Colonic mucosa (tissue), 4 donors: ENCODE results near the gene MRPS18B. TPM values are rescaled to one million over a fixed set of nuclear protein-coding genes. Genes with fewer than 3 reads are reported as not detected.

Source experiments
- DNase-seq: peaks from one replicate; pipeline ENCODE4 v3.0.0-alpha.2; 2020
- H3K27ac ChIP-seq: fragments of 200-600 bp; one replicate; pipeline ENCODE4 v1.8.0; 2021
- H3K27me3 ChIP-seq: fragments of 200-600 bp; one replicate; pipeline ENCODE4 v1.8.0; 2021
- H3K36me3 ChIP-seq: fragments of 200-600 bp; one replicate; pipeline ENCODE4 v1.8.0; 2021
- H3K4me1 ChIP-seq: fragments of 200-600 bp; one replicate; pipeline ENCODE4 v1.8.0; 2021; ENCODE audit warnings: mild to moderate bottlenecking
- H3K4me3 ChIP-seq: fragments of 200-600 bp; one replicate; pipeline ENCODE4 v1.8.0; 2021
- H3K9ac ChIP-seq, 2 donors: one replicate each; pipeline ENCODE4 v1.7.0; 2013; ENCODE audit warnings: control low read depth in 2 of 2, low read depth in 2 of 2, low read length in 2 of 2
- H3K9me3 ChIP-seq: fragments of 200-600 bp; one replicate; pipeline ENCODE4 v1.8.0; 2021
- CTCF ChIP-seq: fragments of 200-600 bp; IDR thresholded peaks from one replicate; pipeline ENCODE4 v1.8.0; 2022; ENCODE audit warnings: antibody characterized with exemption, mild to moderate bottlenecking
- intact Hi-C: fragments of 100-400 bp; cut with DNase I; formaldehyde crosslinking; loops from one replicate; pipeline ENCODE4 v1.14.1; 2022
- total RNA-seq, 2 donors: library from RNA; stranded (reverse); fragmentation: NEBNext Ultra II Directional in 1 of 2; extraction: Animal tissue kit (Norgen Biotek cat#: 25700) in 1 of 2; gene quantifications; one replicate each; pipeline ENCODE4 v1.2.1, GENCODE V29; 2021
- donor health status: healthy.
- donor health status: DM: no; HTN: no; CAD: no.
- donor health status: DM: no; HTN: no; CAD: no.

Gene MRPS18B
- total RNA-seq, 2 donors from 2014 or later, result 63.6 to 70.3 TPM

- no peak for DNase-seq
- intact Hi-C loops, result loop anchor here (5.0 kb wide), 1 partner anchor 117 kb away; no protein-coding TSS in a partner anchor
- TF ChIP-seq CTCF, result no peak
- Histone ChIP-seq H3K9me3 (no peaks in the 10 kb centered on the region), H3K9ac (no peak overlapping the region), H3K36me3 (peaks cover 16% of the 10 kb centered on the region), H3K27ac (no peak overlapping the region), H3K4me1 (no peaks in the 10 kb centered on the region), H3K4me3 (no peak overlapping the region), H3K27me3 (no peaks in the 10 kb centered on the region)
These were observed 18.6 kb upstream of the MRPS18B start for GRCh38 chr6:30598912-30599624.

- no peak for TF ChIP-seq CTCF
- DNase-seq, result no peak
- Histone ChIP-seq H3K9ac (no peak overlapping the region), H3K36me3 (peaks cover 23% of the 10 kb centered on the region), H3K27me3 (no peaks in the 10 kb centered on the region), H3K4me1 (no peaks in the 10 kb centered on the region), H3K27ac (no peak overlapping the region), H3K9me3 (no peaks in the 10 kb centered on the region), H3K4me3 (no peak overlapping the region)
- intact Hi-C loops, result loop anchor here (5.0 kb wide), 2 partner anchors 52 to 117 kb away; no protein-coding TSS in a partner anchor
These were observed 17.9 kb upstream of the MRPS18B start for GRCh38 chr6:30599625-30600324.

- no peak for DNase-seq
- no peaks in the 10 kb centered on the region for H3K27me3 ChIP-seq
- H3K9me3 ChIP-seq, result no peaks in the 10 kb centered on the region
- H3K27ac ChIP-seq, result no peak overlapping the region
- H3K9ac ChIP-seq, result no peak overlapping the region
- H3K4me3 ChIP-seq, result no peak overlapping the region
- intact Hi-C loops, result loop anchor here (5.0 kb wide), 1 partner anchor 53 kb away; no protein-coding TSS in a partner anchor
- no peaks in the 10 kb centered on the region for H3K4me1 ChIP-seq
- TF ChIP-seq CTCF, result no peak
- H3K36me3 ChIP-seq, result peaks cover 29% of the 10 kb centered on the region
These were observed 17.1 kb upstream of the MRPS18B start for GRCh38 chr6:30600451-30600961.

GRCh38 chr6:30601436-30601814, 16.2 kb upstream of the MRPS18B start:
- no peak overlapping the region for H3K27ac ChIP-seq
- TF ChIP-seq CTCF, result no peak
- no peak for DNase-seq
- peaks cover 36% of the 10 kb centered on the region for H3K36me3 ChIP-seq
- no peak overlapping the region for H3K9ac ChIP-seq
- H3K4me3 ChIP-seq, result no peak overlapping the region
- no peaks in the 10 kb centered on the region for H3K9me3 ChIP-seq
- intact Hi-C loops, result loop anchor here (5.0 kb wide), 1 partner anchor 54 kb away; no protein-coding TSS in a partner anchor
- H3K27me3 ChIP-seq, result no peaks in the 10 kb centered on the region
- no peaks in the 10 kb centered on the region for H3K4me1 ChIP-seq

- Histone ChIP-seq H3K4me3 (no peak overlapping the region), H3K9ac (no peak overlapping the region), H3K27me3 (no peaks in the 10 kb centered on the region), H3K9me3 (no peaks in the 10 kb centered on the region), H3K27ac (no peak overlapping the region), H3K36me3 (peaks cover 42% of the 10 kb centered on the region), H3K4me1 (no peaks in the 10 kb centered on the region)
- intact Hi-C loops, result loop anchor here (5.0 kb wide), 1 partner anchor 55 kb away; no protein-coding TSS in a partner anchor
- DNase-seq, result no peak
- no peak for TF ChIP-seq CTCF
These were observed 15.6 kb upstream of the MRPS18B start for GRCh38 chr6:30601815-30602641.
